GM23338 (cell line): ENCODE measurements around the gene ELAVL3. TPM values are rescaled to one million over a fixed set of nuclear protein-coding genes. Genes with fewer than 3 reads are reported as not detected.

Source experiments
- ATAC-seq: fragments of 200-7000 bp; cut with Tn5 transposase; 3 replicates; pipeline ENCODE4 v1.9.1; 2020
- DNase-seq: peaks from one replicate; pipeline ENCODE4 v3.0.0-alpha.2; 2015; ENCODE audit warnings: low spot score
- H2AFZ ChIP-seq: fragments of 200-600 bp; sonication (generic); 2 replicates; pipeline ENCODE4 v1.8.0; 2016; ENCODE audit warnings: antibody characterized with exemption, mild to moderate bottlenecking, moderate library complexity
- H3F3A ChIP-seq: fragments of 200-600 bp; sonication (generic); replicated peaks from 2 replicates; pipeline ENCODE4 v1.8.0; 2017; ENCODE audit warnings: antibody characterized with exemption, mixed run types, low read depth
- H3K27ac ChIP-seq: fragments of 200-600 bp; sonication (generic); 2 replicates; pipeline ENCODE4 v1.6.1; 2016; ENCODE audit warnings: low read depth
- H3K27me3 ChIP-seq: fragments of 200-600 bp; sonication (generic); 2 replicates; pipeline ENCODE4 v1.8.0; 2016; ENCODE audit warnings: mild to moderate bottlenecking, mixed run types, moderate library complexity; ENCODE audit not compliant: insufficient read depth
- H3K36me3 ChIP-seq: fragments of 200-600 bp; sonication (generic); 2 replicates; pipeline ENCODE4 v1.8.0; 2016; ENCODE audit warnings: mild to moderate bottlenecking; ENCODE audit not compliant: insufficient read depth
- H3K4me1 ChIP-seq: fragments of 200-600 bp; sonication (generic); 2 replicates; pipeline ENCODE4 v1.8.0; 2016; ENCODE audit warnings: mild to moderate bottlenecking, moderate library complexity; ENCODE audit not compliant: insufficient read depth
- H3K4me2 ChIP-seq: fragments of 200-600 bp; sonication (generic); 2 replicates; pipeline ENCODE4 v1.7.1; 2017; ENCODE audit warnings: mixed run types
- H3K4me3 ChIP-seq: fragments of 200-600 bp; sonication (generic); 2 replicates; pipeline ENCODE4 v1.6.1; 2016; ENCODE audit warnings: mixed run types
- H3K79me2 ChIP-seq: fragments of 200-600 bp; sonication (generic); replicated peaks from 2 replicates; pipeline ENCODE4 v1.8.0; 2017; ENCODE audit warnings: mild to moderate bottlenecking; ENCODE audit not compliant: insufficient read depth
- H3K9me2 ChIP-seq: fragments of 200-600 bp; sonication (generic); 2 replicates; pipeline ENCODE4 v1.8.0; 2017; ENCODE audit not compliant: insufficient read depth
- H4K20me1 ChIP-seq: fragments of 200-600 bp; sonication (generic); replicated peaks from 2 replicates; pipeline ENCODE4 v1.8.0; 2017; ENCODE audit warnings: mild to moderate bottlenecking; ENCODE audit not compliant: insufficient read depth
- H3K27ac Mint-ChIP-seq: 2 replicates; pipeline ENCODE4 v1.8.0; 2020; ENCODE audit warnings: inconsistent platforms, mild to moderate bottlenecking, moderate library complexity, mixed read lengths
- H3K27me3 Mint-ChIP-seq: 3 replicates; pipeline ENCODE4 v1.8.0; 2022; ENCODE audit warnings: low read depth, mild to moderate bottlenecking, moderate library complexity, mixed read lengths, inconsistent platforms; ENCODE audit not compliant: insufficient read depth, poor library complexity
- H3K36me3 Mint-ChIP-seq: 3 replicates; pipeline ENCODE4 v1.8.0; 2021; ENCODE audit warnings: low read depth, mild to moderate bottlenecking, inconsistent platforms, moderate library complexity, mixed read lengths
- H3K4me1 Mint-ChIP-seq: 3 replicates; pipeline ENCODE4 v1.8.0; 2020; ENCODE audit warnings: mild to moderate bottlenecking, inconsistent platforms, mixed read lengths
- H3K4me3 Mint-ChIP-seq: 3 replicates; pipeline ENCODE4 v1.8.0; 2021; ENCODE audit warnings: moderate library complexity, mild to moderate bottlenecking, inconsistent platforms, mixed read lengths
- H3K9me3 Mint-ChIP-seq: 3 replicates; pipeline ENCODE4 v1.8.0; 2020; ENCODE audit warnings: moderate library complexity, mild to moderate bottlenecking, inconsistent platforms, mixed read lengths
- CREB1 ChIP-seq: fragments of 250-450 bp; sonication (Bioruptor Pico); IDR thresholded peaks from 2 replicates; pipeline ENCODE4 v1.5.0; 2020; ENCODE audit warnings: low read depth, mild to moderate bottlenecking, moderate library complexity
- CTCF ChIP-seq, 2 experiments: fragments of 200-600 bp in 1 of 2; sonication (generic) in 1 of 2; conservative IDR thresholded peaks; 2 replicates each; pipeline versions ENCODE4 v1.5.1 to v1.6.1; 2016 to 2017; ENCODE audit warnings: antibody characterized with exemption in 2 of 2, low read depth in 2 of 2, mild to moderate bottlenecking in 2 of 2, moderate library complexity in 1 of 2
- EZH2 ChIP-seq: fragments of 200-600 bp; sonication (generic); IDR thresholded peaks from one replicate; pipeline ENCODE4 v1.8.0; 2017; ENCODE audit warnings: antibody characterized with exemption, mild to moderate bottlenecking, low read depth; ENCODE audit not compliant: unreplicated experiment
- EZH2phosphoT487 ChIP-seq: fragments of 200-600 bp; sonication (generic); IDR thresholded peaks from one replicate; pipeline ENCODE4 v1.8.1; 2018; ENCODE audit warnings: antibody characterized with exemption; ENCODE audit not compliant: unreplicated experiment
- JUNB ChIP-seq: IDR thresholded peaks from one replicate; pipeline ENCODE4 v1.6.1; 2016; ENCODE audit warnings: antibody characterized with exemption; ENCODE audit not compliant: unreplicated experiment
- NANOG ChIP-seq: IDR thresholded peaks from 2 replicates; pipeline ENCODE4 v1.6.1; 2016; ENCODE audit warnings: antibody characterized with exemption, borderline replicate concordance
- REST ChIP-seq: IDR thresholded peaks from one replicate; pipeline ENCODE4 v1.6.1; 2018; ENCODE audit warnings: antibody characterized with exemption; ENCODE audit not compliant: unreplicated experiment
- ZNF331 ChIP-seq: fragments of 250-450 bp; sonication (Bioruptor Pico); IDR thresholded peaks from 2 replicates; pipeline ENCODE4 v1.5.0; 2020; ENCODE audit warnings: low read depth, mild to moderate bottlenecking, moderate library complexity
- ZNF462 ChIP-seq: fragments of 250-450 bp; sonication (Bioruptor Pico); IDR thresholded peaks from 2 replicates; pipeline ENCODE4 v1.5.0; 2020; ENCODE audit warnings: mild to moderate bottlenecking, moderate library complexity
- polyA plus RNA-seq: library from polyadenylated mRNA; unstranded; fragments of >200 nt; fragmentation: Nextera tagmentation; extraction: Ambion mirVana; gene quantifications from 2 replicates; pipeline ENCODE4 v1.2.1, GENCODE V29; 2016
- total RNA-seq: library from RNA; depleted of rRNA; stranded (reverse); fragments of >200 nt; shearing (Covaris generic); gene quantifications from 2 replicates; pipeline ENCODE4 v1.2.3, GENCODE V29; 2014

Gene ELAVL3
- total and polyA plus RNA-seq, 2 experiments from 2014 or later, result 0.45 to 1.2 TPM

GRCh38 chr19:11505032-11505503, 24.2 kb upstream of the ELAVL3 start (continued):
- TF ChIP-seq ZNF462, result no peak
- TF ChIP-seq EZH2phosphoT487, result no peak
- TF ChIP-seq REST, result no peak
- no peak for TF ChIP-seq EZH2

- Histone ChIP-seq H3K4me1 (peaks cover 6% of the 10 kb centered on the region), H3K9me2 (no peaks in the 10 kb centered on the region), H3F3A (no peaks in the 10 kb centered on the region), H4K20me1 (0 out of 2 replicates have a peak, but pooled peaks cover 4% of the 10 kb centered on the region), H3K4me2 (peak overlapping the region; percentile 93), H3K36me3 (no peaks in the 10 kb centered on the region), H3K27ac (0 out of 2 replicates have a peak overlapping the region, but pooled peaks have one; percentile 74), H3K79me2 (0 out of 2 replicates have a peak, but pooled peaks cover 6% of the 10 kb centered on the region), H2AFZ (peak overlapping the region; percentile 8; the same call in 1 of the 2 replicates), H3K4me3 (peak overlapping the region; percentile 80), H3K27me3 (no peaks in the 10 kb centered on the region)
- ATAC-seq (no peak), DNase-seq (no peak)
- no peaks in the 10 kb centered on the region for H3K9me3 Mint-ChIP-seq
- H3K27me3 Mint-ChIP-seq, result peaks cover 19% of the 10 kb centered on the region
- H3K36me3 Mint-ChIP-seq, result no peaks in the 10 kb centered on the region; the same call in 2 of the 3 replicates
- H3K4me3 Mint-ChIP-seq, result peak overlapping the region; percentile 90
- peaks cover 8% of the 10 kb centered on the region; the same call in 2 of the 3 replicates for H3K4me1 Mint-ChIP-seq
- peak overlapping the region; percentile 94 for H3K27ac Mint-ChIP-seq
- TF ChIP-seq JUNB (no peak), EZH2 (no peak), REST (no peak), ZNF331 (no peak), NANOG (no peak), CREB1 (CRISPR knock-in tag) (no peak), CTCF (conservative IDR thresholded peaks at IDR 0.05; ENCODE audit: low read depth in 2 of 2) (no peak)
Observed at GRCh38 chr19:11504502-11505031, 23.7 kb upstream of the ELAVL3 start.
